Measurements from ENCODE around the gene DDX18. TPM values are rescaled to one million over a fixed set of nuclear protein-coding genes. Genes with fewer than 3 reads are reported as not detected.

The DDX18 gene
- total RNA-seq, 4 donors from 2014 or later = 20.4 to 39.6 (median 29.2) TPM

GRCh38 chr2:117835990-117836760 is 21.7 kb downstream of the DDX18 start:
- WGBS, 2 donors = 7 to 19% methylated on average over 46 to 48 of the region's 53 CpGs
- peak; percentile 62 to 96 for DNase-seq (ENCODE audit: low spot score in 2 of 2)
- intact Hi-C loops (cut with DNase I; ENCODE audit: low total_unique reads) = loop anchor here (10.0 kb wide), 1 partner anchor 159 kb away; no protein-coding TSS in a partner anchor
- peak in 1 of 3 donors; percentile 14 for TF ChIP-seq CTCF (IDR thresholded peaks at IDR 0.05)
- no peak for TF ChIP-seq POLR2A (IDR thresholded peaks at IDR 0.05)
- H3K4me3 ChIP-seq (ENCODE audit: low read depth, poor library complexity, severe bottlenecking) = no peak overlapping the region

GRCh38 chr2:117845304-117845703 is 30.8 kb downstream of the DDX18 start:
- H3K4me3 ChIP-seq (ENCODE audit: low read depth, poor library complexity, severe bottlenecking) = no peak overlapping the region
- TF ChIP-seq CTCF (IDR thresholded peaks at IDR 0.05) = no peak
- no peak for TF ChIP-seq POLR2A (IDR thresholded peaks at IDR 0.05)
- WGBS, 2 donors = 94 to 96% methylated on average over 2 of the region's 2 CpGs
- intact Hi-C loops (cut with DNase I; ENCODE audit: low total_unique reads) = no loop called here
- no peak for DNase-seq (ENCODE audit: low spot score in 2 of 2)

- WGBS, 2 donors = 2 to 8% methylated on average over 7 of the region's 7 CpGs
- TF ChIP-seq POLR2A (IDR thresholded peaks at IDR 0.05) (no peak), CTCF (IDR thresholded peaks at IDR 0.05) (no peak)
- DNase-seq (ENCODE audit: low spot score in 2 of 2) = no peak
- intact Hi-C loops (cut with DNase I; ENCODE audit: low total_unique reads) = no loop called here
- H3K4me3 ChIP-seq (ENCODE audit: low read depth, poor library complexity, severe bottlenecking) = no peak overlapping the region
Measured at GRCh38 chr2:117850015-117850414, 35.5 kb downstream of the DDX18 start.

- TF ChIP-seq POLR2A (IDR thresholded peaks at IDR 0.05) = no peak
- TF ChIP-seq CTCF (IDR thresholded peaks at IDR 0.05) = no peak
- 13 to 14% methylated on average over 4 of the region's 4 CpGs for WGBS, 2 donors
- no peak overlapping the region for H3K4me3 ChIP-seq (ENCODE audit: low read depth, poor library complexity, severe bottlenecking)
- intact Hi-C loops (cut with DNase I; ENCODE audit: low total_unique reads) = no loop called here
- DNase-seq (ENCODE audit: low spot score in 2 of 2) = no peak
Measured at GRCh38 chr2:117850461-117850860, 36.0 kb downstream of the DDX18 start.

- TF ChIP-seq CTCF (IDR thresholded peaks at IDR 0.05) = no peak
- no peak for TF ChIP-seq POLR2A (IDR thresholded peaks at IDR 0.05)
- no peak overlapping the region for H3K4me3 ChIP-seq (ENCODE audit: low read depth, poor library complexity, severe bottlenecking)
- intact Hi-C loops (cut with DNase I; ENCODE audit: low total_unique reads) = no loop called here
- no peak for DNase-seq (ENCODE audit: low spot score in 2 of 2)
- WGBS, 2 donors = 52 to 62% methylated on average over 3 of the region's 3 CpGs
Measured at GRCh38 chr2:117851969-117852368, 37.5 kb downstream of the DDX18 start.

GRCh38 chr2:117853316-117853715 is 38.8 kb downstream of the DDX18 start:
- DNase-seq (ENCODE audit: low spot score in 2 of 2) = no peak
- no peak overlapping the region for H3K4me3 ChIP-seq (ENCODE audit: low read depth, poor library complexity, severe bottlenecking)
- 85 to 88% methylated on average over 2 of the region's 2 CpGs for WGBS, 2 donors
- intact Hi-C loops (cut with DNase I; ENCODE audit: low total_unique reads) = no loop called here
- TF ChIP-seq CTCF (IDR thresholded peaks at IDR 0.05) (no peak), POLR2A (IDR thresholded peaks at IDR 0.05) (no peak)

Data from lower leg skin (tissue), 4 donors.